Measurements from ENCODE around the gene MKLN1. TPM values are rescaled to one million over a fixed set of nuclear protein-coding genes. Genes with fewer than 3 reads are reported as not detected.

The MKLN1 gene
- total RNA-seq, 2 donors from 2014 or later: 25.1 to 29.3 TPM

- DNase-seq (no peak), ATAC-seq (no peak)
- Histone ChIP-seq H3K27me3 (no peaks in the 10 kb centered on the region), H3K4me1 (peaks cover 34% of the 10 kb centered on the region), H3K4me3 (no peak overlapping the region), H3K36me3 (replicated peaks in 1 of 2; ENCODE audit: insufficient read depth in 1 of 2, low read depth in 2 of 2) (no peaks in the 10 kb centered on the region), H3K9me3 (no peaks in the 10 kb centered on the region), H3K27ac (no peak overlapping the region)
- no peak for TF ChIP-seq CTCF (IDR thresholded peaks at IDR 0.05)
- TF ChIP-seq POLR2A (IDR thresholded peaks at IDR 0.05): no peak
- intact Hi-C loops (cut with DNase I): no loop called here
- WGBS, 2 donors: 90 to 91% methylated on average over 2 of the region's 2 CpGs
Measured at GRCh38 chr7:131371411-131371810, 43.7 kb downstream of the MKLN1 start.

- no peak for ATAC-seq
- WGBS, 2 donors: 82 to 93% methylated on average over 1 of the region's 1 CpG
- intact Hi-C loops (cut with DNase I): no loop called here
- Histone ChIP-seq H3K4me3 (no peak overlapping the region), H3K27me3 (no peaks in the 10 kb centered on the region), H3K36me3 (replicated peaks in 1 of 2; ENCODE audit: insufficient read depth in 1 of 2, low read depth in 2 of 2) (no peaks in the 10 kb centered on the region), H3K4me1 (peaks cover 27% of the 10 kb centered on the region), H3K9me3 (no peaks in the 10 kb centered on the region), H3K27ac (no peak overlapping the region)
- no peak for DNase-seq
- TF ChIP-seq POLR2A (IDR thresholded peaks at IDR 0.05) (no peak), CTCF (IDR thresholded peaks at IDR 0.05) (no peak)
Measured at GRCh38 chr7:131372554-131372953, 44.9 kb downstream of the MKLN1 start.

- intact Hi-C loops (cut with DNase I): no loop called here
- TF ChIP-seq POLR2A (IDR thresholded peaks at IDR 0.05) (no peak), CTCF (IDR thresholded peaks at IDR 0.05) (no peak)
- Histone ChIP-seq H3K4me1 (peaks cover 23% of the 10 kb centered on the region), H3K36me3 (replicated peaks in 1 of 2; ENCODE audit: insufficient read depth in 1 of 2, low read depth in 2 of 2) (no peaks in the 10 kb centered on the region), H3K9me3 (no peaks in the 10 kb centered on the region), H3K4me3 (no peak overlapping the region), H3K27ac (no peak overlapping the region), H3K27me3 (no peaks in the 10 kb centered on the region)
- DNase-seq (no peak), ATAC-seq (no peak)
- WGBS, 2 donors: 55 to 57% methylated on average over 1 of the region's 1 CpG
Measured at GRCh38 chr7:131374821-131375220, 47.1 kb downstream of the MKLN1 start.

- intact Hi-C loops (cut with DNase I): no loop called here
- Histone ChIP-seq H3K9me3 (no peaks in the 10 kb centered on the region), H3K4me1 (no peaks in the 10 kb centered on the region), H3K36me3 (replicated peaks in 1 of 2; ENCODE audit: insufficient read depth in 1 of 2, low read depth in 2 of 2) (no peaks in the 10 kb centered on the region), H3K27me3 (no peaks in the 10 kb centered on the region), H3K4me3 (no peak overlapping the region), H3K27ac (no peak overlapping the region)
- no peak for TF ChIP-seq CTCF (IDR thresholded peaks at IDR 0.05)
- no peak for TF ChIP-seq POLR2A (IDR thresholded peaks at IDR 0.05)
- 93 to 96% methylated on average over 1 of the region's 1 CpG for WGBS, 2 donors
- DNase-seq (no peak), ATAC-seq (no peak)
Measured at GRCh38 chr7:131381069-131381838, 53.6 kb downstream of the MKLN1 start.
